AG10803 (cell line): ENCODE results near the gene C5AR1.

ENCODE experiments used
- DNase-seq: peaks from one replicate; pipeline ENCODE4 v3.0.0; 2010; ENCODE audit warnings: low read depth
- H3K4me3 ChIP-seq: 2 replicates; pipeline ENCODE4 v1.5.1; 2011; ENCODE audit warnings: mild to moderate bottlenecking, low read length, control low read depth
- TF ChIP-seq, protein P1 (sequence below): conservative IDR thresholded peaks from 2 replicates; pipeline ENCODE4 v1.5.1; 2011; ENCODE audit warnings: mild to moderate bottlenecking, low read length, control low read depth, inconsistent platforms

C5AR1 gene

DNA sequence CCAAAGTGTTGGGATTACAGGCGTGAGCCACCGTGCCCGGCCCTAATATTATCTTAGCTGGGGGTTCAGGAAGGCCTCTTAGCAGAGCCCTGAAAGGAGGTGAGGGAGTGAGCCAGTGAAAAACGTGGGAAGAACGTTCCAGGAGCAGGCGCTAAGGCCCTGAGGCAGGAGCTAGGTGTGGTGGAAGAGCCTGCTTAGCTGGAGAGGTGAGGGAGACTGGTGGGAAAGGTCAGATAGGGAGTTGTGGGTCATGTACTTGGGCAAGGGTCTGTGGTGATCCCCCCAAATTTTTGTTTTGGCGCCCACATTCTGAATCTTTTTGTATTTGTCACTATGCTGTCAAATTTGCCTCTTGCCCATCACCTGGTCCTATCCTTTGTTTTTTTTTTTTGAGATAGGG lies 40.1 kb upstream of the C5AR1 start:
- TF ChIP-seq, protein P1, sequence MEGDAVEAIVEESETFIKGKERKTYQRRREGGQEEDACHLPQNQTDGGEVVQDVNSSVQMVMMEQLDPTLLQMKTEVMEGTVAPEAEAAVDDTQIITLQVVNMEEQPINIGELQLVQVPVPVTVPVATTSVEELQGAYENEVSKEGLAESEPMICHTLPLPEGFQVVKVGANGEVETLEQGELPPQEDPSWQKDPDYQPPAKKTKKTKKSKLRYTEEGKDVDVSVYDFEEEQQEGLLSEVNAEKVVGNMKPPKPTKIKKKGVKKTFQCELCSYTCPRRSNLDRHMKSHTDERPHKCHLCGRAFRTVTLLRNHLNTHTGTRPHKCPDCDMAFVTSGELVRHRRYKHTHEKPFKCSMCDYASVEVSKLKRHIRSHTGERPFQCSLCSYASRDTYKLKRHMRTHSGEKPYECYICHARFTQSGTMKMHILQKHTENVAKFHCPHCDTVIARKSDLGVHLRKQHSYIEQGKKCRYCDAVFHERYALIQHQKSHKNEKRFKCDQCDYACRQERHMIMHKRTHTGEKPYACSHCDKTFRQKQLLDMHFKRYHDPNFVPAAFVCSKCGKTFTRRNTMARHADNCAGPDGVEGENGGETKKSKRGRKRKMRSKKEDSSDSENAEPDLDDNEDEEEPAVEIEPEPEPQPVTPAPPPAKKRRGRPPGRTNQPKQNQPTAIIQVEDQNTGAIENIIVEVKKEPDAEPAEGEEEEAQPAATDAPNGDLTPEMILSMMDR: no peak
- no peak for DNase-seq
- H3K4me3 ChIP-seq: no peak overlapping the region

DNA sequence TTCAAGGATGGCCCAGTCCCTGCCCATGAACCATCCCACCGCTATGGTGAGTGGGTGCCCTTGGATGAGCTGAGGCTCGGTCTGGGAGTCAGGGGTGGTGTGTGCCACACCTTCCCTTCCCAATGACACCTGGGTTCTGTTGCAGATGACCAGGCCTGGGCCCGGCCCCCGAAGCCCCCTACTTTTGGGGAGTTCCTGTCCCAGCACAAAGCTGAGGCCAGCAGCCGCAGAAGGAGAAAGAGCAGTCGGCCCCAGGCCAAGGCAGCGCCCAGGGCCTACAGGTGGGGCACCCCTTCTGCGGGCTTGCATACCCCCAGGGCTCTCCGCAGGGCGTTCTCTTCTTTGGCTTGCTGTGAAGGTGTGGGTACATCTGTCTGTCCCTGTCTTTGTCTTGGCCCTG lies 39.3 kb upstream of the C5AR1 start:
- no peak for DNase-seq
- TF ChIP-seq, protein P1: no peak
- no peak overlapping the region for H3K4me3 ChIP-seq

DNA sequence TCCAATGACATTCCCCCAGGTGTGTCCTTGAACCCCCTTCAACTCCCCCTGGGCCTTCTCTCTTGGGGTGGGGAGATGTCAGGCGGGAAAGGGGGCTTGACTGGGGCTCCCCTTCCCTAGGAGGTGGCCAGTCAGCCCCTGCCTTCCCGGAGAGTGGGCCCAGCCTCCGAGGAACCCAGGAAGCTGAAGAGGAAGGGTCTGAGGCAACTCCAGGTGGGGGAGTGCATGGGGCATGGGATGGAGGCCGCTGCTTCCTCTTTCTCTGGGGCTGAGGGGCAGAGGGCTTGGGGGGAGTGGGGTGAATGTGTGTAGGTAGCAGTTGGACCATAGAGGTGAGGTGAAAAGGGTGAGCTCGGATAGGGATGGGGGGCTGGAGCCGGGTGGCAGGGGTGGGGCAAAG lies 37.7 kb upstream of the C5AR1 start:
- no peak overlapping the region for H3K4me3 ChIP-seq
- TF ChIP-seq, protein P1: no peak
- no peak for DNase-seq

DNA sequence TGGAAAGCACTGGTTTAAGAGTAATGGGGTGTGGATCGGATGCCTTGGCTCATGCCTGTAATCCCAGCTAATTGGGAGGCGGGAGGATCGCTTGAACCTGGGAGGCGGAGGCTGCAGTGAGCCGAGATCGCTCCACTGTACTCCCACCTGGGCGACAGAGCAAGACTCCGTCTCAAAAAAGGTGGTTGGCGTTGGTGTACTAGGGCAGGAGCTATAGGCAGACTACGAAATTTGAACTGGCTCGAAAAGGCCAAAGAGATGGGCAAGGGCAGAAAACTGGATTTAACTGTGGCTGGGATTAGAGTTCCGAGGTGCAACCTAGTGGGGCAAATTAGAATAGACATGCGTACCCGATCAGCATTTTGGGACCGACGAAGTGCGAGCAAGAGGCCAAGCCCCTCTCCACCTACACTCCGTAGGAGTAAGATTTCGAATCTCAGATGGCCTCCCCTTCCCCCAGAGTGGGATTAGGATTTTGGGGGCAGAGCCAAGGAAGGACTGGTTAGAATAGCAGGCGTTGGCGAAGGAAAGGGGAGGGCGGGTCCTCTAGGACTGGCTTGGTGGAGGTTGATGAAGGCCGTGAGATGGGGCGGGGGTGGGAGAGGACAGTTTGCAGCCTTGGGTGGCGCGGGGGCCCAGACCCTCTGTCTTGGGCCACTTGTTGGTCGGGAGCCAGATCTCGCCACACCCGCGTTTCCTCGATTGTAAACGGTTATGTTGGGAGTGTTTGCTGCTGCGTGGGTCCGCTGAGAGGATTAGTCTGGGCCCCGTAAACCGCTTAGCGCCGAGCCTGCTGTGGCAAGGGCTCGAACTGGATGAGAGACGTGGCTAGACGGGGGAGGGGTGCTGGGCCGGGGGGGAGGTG lies 37.0 kb upstream of the C5AR1 start:
- DNase-seq: peak; percentile 71
- TF ChIP-seq, protein P1: peak; percentile 28
- H3K4me3 ChIP-seq: peak overlapping the region; percentile 79

DNA sequence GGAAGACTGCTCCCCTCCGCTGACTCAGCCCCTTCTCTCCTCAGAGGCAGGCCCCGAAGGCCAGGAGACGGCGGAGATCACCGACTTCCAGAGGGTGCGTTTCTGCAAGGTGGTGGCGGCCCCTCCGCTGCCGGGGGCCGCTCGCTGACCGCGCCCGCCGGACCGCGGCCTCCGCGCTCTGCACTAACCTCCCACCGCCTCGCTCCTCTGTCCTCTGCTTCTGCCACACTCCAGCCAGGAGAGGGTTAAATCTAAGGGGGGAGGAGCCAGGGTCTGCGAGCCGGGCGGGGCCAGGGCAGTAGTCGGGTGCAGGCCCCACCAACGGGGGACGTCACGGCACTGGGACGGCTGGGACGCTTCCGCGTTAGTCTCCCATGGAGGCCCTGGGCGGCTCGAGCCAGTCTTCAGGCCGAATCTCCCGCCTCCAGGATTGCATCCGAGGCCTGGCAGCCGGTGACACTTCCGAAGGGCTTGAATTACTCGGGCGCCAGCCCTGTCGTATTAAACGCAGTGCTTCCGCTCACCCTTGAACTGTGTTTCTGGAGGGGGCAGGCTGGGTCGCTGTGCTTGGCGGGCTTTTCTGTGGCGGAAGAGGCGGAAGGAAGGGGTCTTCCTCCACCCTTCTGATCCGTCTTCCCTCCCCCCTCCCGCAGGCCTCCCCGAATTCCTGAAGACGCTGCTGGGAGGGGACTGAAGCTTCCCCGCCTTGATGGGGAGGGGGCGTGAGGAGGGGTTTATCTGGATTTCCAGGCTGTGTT lies 36.2 kb upstream of the C5AR1 start:
- H3K4me3 ChIP-seq: peak overlapping the region; percentile 79
- DNase-seq: peak; percentile 92
- TF ChIP-seq, protein P1: no peak

DNA sequence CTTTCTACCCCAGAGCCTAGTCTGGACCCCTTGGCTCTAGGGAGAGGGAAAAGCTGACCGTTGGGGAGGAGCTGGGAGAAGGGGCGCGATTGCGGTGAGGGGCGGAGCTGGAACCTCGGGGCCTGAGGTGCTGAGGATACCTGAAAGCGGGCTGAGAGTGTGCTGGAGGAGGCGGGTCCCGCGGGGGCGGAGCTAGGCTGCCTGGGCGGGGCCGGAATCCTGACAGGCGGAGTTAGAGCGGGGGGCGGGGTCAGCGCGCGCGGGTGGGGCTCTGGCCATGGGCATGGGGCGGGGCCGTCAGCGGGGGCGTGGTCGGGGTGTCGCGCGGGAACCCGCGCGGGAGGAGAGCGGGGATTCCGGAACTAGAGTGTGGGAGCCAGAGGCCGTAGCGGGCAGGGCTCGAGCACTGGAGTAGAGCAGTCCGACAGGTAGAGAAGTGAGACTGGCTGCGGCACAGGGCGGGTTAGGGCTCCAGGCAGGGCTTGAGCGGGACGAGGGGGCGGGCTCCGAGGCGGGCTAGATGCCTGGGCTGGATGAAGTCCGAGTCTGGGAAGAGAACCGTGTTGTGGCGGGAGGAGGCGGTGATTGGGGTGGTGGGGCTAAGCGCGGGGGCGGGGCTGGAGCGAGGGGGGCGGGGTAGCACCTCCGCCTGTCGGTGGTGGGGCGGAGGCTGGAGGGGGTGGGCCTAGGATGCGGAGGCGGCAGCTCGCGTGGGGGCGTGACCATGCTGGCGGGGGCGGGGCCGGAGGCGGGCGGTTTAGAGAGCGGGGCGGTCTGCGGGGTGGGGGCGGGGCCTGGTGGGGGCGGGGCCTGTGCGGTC lies 35.4 kb upstream of the C5AR1 start, which contains the start of gene INAFM1:
TSS of gene INAFM1 (plus strand) at position 815 of the 820 bp plus-strand sequence. CDS start 35 bp downstream, outside the sequence.
- peak; percentile 91 for DNase-seq
- TF ChIP-seq, protein P1: no peak
- peak within 1 kb of the TSS; percentile 84 for H3K4me3 ChIP-seq
